COLO829 (cell line): ENCODE results near the gene OGDHL.
"Not testable (repeated sequence)": the region's sequence is repeated elsewhere in the genome, so short reads cannot be mapped to it uniquely, and the experiment has no call there.

ENCODE experiments used
- DNase-seq: peaks from one replicate; pipeline ENCODE4 v3.0.0; 2012; ENCODE audit warnings: low spot score

OGDHL gene

DNA sequence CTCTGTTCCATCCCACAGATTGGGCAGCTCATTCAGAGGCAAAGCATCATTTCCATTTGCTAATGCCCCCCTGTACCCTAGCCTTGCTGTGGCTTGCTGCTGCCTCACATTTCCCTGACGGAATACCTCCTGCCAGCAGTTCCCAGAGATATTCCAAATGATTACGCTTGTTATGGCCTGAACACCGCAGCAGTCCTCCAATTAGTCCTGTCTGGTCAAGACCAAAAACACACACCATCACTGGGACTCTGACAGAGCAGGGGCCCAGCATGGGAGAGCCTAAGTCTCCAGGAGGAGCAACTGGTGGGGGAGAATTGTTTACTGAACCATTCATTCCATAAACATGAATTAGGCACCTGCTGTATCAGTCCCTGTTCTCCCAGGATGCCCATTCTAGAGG, 6.1 kb downstream of the OGDHL start:
- DNase-seq: no peak

DNA sequence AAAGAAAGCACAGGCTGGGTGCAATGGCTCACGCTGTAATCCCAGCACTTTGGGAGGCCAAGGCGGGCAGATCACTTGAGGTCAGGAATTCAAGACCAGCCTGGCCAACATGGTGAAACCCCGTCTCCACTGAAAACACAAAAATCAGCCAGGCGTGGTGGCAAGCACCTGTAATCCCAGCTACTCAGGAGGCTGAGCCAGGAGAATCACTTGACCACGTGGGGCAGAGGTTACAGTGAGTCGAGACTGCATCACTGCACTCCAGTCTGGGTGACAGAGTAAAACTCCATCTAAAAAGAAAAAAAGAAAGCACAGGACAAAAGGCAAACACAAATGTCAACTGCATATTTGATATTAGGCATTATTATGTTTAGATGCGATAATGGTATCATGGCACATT, 7.2 kb downstream of the OGDHL start:
- not testable (repeated sequence) for DNase-seq

DNA sequence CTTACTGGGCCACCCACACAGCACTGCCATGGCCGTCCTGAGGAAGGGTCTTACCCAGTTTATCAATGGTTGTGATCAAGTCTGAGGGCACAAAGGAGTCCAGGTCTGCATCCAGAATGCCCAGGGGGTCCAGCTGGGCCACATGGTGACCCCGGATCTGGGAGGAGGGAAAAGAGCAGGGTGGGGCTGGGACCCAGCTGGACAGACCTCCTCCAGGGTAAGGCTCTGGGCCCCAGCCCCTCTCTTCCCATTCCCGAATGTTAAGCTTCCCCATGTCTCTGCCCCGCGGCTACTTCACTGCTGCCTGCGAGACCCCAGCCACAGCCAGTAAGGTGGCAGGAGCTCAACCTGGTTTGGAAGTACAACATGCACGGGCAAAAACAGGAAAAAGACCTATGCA, 9.5 kb downstream of the OGDHL start:
- no peak for DNase-seq

DNA sequence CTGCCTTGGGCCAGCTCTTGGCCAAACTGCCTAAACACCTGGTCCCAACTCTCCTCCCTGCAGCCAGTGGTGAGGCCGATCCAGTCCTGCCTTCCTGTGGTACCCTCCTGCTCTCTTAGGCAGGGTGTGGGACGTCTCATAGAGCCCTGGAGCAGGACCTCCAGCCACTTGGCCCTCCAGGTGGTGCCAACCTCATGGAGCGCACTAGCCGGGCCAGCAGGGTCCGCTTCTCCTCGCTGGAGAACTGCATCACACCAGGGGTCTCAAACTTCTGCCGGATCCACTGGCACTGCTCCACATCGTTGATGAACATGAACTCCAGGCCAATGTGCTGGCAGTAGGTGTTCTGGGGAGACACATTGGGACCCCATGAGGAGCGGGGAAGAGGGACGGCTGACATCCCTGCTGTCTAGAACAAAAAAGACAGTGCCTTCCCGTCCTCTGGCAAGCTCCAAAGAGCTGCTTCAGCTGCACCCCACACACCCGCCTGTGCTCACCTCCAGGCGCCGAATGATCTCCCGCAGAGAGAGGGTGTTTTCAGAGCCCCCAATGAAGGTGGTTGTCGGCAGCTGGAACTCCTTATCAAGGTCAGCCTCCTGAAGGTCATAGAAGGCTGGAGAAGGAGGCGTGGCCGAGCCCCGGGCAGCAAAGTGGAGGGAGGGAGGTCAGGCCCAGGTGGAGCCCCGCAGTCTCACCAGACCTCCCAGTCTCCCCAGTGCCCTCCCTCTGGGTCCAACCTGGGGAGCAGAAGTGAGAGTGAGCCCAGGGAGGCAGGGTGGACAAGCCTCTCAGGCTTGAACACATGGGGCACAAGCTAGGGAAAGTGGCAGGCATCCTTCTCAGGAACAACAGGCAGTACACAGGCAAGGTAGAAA, 10.2 kb downstream of the OGDHL start:
- DNase-seq: no peak

DNA sequence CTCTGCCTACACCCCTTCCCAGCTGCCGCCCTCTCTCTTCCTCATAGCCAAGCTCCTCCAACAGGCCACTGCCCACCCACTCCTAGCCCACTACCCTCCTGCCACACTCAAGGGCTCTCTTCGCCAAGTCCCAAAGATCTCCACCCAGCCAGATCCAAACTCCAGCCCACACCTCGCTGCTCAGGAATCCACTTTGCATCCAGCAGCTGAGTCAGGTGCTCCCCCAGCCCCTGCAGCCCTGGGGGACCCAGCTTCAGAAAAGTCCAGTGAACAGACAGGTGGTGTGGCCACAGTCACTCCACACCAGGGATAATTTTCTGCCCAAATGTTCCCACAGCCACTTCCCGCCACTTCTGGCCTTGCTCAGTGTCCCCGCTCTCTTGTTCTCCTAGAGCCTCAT, 10.9 kb downstream of the OGDHL start:
- DNase-seq: no peak

DNA sequence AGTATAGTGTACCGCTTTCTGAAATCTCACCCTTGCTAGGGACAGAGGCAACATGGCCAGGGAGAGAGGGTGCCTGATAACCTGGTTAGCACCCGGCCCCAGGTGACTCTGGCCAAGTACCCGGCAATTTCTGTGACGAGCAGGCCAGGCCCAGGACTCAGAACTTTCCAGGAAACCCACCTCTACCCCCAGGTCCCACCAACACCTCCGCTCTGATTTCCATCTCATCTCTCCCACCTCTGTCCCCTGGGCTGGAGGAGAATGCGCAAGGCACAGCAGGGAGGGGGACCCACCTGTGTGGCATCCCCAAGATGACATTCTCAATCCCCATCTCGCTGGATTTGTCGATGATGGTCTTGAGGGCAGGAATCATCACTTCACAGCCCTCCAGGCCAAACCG, 11.6 kb downstream of the OGDHL start:
- no peak for DNase-seq

DNA sequence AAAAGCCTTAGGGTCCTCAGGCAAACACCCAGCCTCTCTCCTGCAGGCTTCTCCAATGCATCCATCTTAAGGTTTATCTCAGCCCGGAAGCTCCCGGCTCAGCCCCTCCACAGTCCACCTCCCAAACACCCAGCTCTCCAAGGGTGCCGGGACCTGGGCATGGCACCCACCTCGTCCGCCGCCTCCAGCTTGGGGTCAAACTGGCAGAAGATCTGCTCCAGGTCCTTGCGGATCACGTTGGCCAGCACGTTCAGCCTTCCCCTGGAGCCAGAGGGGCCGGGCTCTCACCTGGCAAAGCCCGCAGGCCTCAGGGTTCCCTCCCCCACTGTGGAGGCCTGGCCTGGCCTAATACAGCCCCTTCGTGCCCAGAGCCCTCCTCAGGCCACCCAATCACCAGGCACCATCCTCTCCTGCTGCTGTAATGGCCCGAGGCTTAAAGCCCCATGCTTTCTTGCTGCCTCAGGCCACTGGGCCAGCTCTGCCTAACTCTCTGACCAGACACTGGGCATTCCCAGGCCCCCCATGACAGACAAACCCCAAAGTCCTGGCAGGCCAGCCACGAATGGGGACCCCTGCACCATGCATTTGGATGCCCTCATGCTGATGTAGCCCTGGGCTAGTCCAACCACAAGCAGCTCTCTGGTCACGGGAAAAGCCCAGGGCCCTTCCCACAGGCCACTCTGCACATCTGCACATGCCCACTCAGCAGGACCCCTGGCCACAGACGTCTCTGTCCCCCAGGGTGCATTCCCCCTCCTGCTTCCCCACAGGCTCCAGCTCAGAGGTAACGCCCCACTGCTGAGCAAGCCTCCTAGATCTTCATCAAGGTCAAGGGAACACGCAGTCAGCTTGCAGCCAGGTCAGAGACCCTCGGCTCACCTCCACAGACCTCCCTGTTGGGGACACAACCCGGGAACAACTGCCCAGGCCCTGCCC, 12.3 kb downstream of the OGDHL start:
- DNase-seq: no peak

DNA sequence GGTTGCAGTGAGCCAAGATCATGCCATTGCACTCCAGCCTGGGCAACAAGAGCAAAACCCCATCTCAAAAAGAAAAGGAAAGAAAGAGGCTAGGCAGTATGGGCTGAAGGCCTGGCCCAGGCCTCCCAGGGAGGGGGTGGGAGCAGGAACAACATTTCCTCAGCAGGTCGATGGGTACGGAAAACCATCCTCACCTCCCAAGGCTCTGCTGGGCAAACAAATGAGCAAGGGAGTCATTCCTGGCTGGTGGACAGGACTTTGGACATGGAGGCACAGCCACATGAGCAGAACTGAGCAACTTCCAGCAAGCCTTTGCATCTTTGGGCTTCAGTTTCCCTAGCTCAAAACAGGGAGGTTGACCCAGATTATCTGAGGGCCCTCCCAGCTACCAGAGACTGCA, 13.0 kb downstream of the OGDHL start:
- DNase-seq: no peak

DNA sequence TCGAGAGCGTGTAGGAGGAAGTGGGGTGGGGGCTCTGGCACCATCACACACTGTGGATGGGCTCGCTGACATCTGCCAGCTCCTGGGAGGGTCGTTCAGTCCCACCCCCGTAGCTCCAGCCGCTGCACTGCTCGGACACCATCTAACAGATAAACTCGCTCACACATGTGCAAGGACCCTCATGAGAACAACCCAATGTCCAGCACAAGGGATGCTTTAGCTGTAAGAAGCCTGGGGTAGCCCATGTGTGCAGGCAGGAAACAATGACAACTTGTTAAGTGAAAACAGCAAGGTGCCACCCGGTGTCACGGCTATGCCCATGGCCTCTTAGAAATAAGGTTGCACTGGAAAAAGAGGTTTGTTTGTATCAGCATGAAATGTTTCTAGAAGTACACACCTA, 14.1 kb downstream of the OGDHL start:
- no peak for DNase-seq

DNA sequence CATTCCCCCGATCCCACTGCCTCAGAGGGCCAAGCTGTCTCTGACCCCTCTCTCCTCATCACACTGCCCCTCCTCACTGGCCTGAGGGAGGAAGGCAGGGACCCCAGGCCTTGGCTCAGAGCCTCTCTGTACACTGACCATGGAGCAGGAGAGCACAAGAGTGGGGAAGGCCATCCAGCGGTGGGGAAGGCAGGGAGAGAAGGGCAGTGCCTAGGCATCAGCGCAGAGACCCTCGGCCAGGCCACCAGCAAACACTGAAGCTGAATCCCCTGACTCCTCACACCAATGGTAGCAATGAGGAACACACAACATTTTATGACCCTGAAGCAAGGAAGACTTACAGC, 14.8 kb downstream of the OGDHL start:
- DNase-seq: no peak

DNA sequence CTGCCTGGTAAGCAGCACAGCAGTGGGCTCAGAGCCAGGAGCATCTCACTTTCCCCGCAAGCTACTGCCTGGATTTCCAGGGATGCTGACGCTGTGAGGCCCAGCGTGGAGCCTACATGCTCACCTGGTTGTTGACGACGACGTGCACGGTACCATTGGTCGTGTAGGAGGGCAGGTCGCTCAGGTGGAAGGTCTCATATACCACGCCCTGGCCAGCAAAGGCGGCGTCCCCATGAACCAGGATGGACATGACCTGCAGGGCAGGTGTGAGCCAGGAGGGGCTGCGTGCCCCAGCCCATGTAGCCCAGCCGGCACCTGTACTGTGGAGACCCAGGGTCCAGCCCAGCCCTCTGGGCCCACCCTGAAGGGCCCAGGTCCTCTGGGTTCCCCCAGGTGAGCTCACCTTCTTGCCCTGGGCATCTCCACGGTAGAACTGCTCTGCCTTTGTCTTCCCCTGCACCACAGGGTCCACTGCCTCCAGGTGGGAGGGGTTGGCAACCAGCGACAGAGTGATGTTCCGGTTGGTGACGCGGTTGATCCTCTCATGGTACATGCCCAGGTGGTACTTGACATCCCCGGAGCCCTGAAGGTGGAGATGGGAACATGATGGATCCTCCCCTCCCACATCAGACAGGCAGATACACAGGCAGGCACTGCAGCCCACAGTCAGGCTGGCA, 15.4 kb downstream of the OGDHL start:
- no peak for DNase-seq

DNA sequence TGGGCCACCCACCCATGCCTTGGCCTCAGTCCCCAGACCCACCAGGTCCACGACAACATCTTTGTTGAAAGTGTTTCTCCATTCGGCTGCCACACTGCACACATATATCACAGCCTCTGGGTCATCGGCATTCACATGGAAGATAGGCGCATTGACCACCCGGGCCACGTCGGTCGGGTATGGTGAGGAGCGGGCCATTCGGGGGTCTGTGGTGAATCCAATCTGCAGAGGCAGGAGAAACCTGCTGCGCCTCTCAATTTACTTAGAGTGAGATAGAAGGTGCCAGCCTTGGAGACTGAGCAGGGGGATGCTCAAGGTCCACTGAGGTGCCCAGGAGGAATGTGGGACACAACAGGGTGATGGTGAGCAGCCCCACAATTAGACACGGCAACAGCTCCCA, 16.4 kb downstream of the OGDHL start:
- DNase-seq: no peak

DNA sequence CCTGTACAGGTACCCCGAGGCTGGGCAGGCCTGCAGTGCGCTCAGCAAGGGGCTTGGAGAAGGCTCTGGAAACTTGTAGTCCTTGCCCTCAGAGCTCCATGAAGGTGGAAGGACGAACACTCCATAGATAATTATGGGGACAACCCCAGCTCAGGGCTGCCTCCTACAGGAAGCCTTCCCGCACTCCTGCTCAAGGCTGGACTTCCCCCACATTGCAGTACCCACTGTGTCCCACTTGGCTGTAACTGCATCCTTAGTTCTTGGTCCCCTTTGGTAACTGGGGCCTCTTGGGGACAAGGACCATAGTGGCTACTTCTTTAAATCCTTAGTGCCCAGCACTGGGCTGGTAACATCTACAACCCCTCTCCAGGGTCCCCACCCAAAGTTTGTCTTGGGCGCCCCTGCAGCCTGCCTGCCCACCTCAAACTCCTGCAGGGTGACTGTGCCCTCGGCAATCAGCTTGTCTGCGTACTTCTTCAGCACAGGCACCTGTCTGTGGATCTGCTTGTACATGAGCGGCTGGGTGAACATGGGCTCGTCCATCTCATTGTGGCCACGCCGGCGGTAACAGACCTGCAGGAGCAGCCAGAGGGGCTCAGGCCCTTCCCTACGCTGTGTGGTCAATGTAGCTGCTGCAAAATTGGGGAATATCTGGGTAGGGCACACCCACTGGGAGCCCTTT, 17.1 kb downstream of the OGDHL start:
- no peak for DNase-seq

DNA sequence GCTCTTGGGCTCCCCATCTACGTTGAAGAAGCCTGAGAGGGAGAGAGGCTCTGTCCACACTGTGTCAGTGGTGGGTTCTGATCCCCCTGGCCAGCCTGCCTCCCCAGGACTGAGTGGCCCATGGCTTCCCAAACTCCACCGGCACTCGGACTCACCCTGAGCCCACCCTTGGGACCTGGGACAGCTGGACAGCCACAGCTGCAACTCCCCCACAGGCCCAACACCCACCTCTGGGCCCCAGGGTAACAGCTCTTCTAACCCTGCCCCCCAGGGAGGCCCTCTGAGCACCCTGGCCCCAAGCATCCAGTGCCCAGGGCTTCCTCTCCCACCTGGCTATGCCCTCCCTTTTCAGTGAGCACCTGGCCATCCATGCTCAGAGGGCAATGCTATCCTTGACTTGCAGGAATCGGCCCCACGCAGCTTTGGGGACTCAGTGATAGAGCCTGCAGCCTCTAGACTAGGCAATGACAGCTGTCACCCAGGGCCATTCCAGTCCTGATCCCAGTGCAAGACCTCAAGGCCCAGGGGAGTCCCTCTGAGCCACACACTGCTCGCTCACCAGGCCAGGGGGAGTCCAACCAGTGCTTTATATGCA, 17.9 kb downstream of the OGDHL start:
- no peak for DNase-seq

DNA sequence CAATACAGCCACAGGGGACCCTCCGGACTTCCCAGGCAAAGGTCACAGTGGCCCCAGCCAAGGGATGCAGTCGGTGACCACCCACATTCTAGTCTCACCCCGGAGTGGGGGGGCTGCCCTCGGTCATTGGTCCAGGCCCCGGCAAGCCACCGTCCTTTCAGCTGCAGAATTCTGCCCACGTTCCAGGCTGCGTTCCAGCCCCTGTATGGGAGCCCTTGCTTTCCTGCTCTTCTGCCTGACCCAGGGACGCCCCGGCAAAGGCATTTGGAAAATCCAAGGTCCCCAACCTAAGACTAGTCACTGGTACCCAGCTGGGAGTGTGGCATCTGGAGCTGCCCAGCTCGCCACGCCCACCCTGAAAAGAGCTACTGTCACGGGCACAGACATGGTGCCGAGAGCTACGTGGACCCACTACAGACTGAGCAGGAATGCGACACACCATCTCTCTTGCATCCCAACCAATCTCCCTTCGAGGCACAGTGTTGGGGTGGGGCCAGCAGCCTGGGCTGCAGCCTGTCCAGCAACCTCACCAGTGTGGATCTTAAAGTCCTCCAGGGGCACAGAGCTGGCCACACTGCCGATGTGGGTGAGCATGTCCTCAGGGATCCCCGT, 18.6 kb downstream of the OGDHL start:
- DNase-seq: no peak

DNA sequence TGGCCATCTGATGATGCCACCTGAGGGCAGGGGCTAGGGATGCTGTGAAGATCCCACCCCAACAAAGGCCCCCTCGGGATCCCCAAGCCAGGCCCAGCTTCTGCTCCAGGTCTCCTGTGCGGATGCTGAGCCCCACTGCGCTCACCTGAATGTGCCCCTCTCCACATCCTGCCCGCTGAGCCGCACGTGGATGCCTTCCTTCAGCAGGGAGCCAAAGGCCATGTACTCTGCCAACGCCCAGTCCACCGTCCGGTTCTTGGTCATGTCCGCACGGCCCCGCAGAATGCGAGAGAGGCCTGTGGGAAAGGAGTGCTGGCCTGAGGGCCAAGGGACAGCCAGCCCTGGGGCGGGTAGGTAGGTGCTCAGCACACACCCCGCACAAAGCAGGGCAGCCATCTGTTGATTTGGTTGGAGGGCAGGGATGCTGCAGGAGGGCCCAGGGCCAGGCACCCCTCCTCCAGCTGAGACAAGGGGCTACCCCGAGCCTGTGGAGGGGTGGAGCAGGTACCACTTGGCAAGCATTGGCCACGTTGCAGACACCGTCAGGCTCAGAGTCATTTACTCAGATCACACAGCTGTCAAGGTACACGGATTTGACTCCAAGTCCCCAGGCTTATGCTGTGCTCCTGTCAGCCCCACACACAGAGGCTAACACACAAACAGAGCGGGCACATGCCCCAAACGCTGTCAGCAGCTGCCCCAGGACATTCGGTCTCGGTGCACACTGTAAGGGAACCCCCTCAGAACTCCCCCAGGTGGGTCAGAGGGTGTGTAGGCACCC, 19.2 kb downstream of the OGDHL start:
- no peak for DNase-seq

DNA sequence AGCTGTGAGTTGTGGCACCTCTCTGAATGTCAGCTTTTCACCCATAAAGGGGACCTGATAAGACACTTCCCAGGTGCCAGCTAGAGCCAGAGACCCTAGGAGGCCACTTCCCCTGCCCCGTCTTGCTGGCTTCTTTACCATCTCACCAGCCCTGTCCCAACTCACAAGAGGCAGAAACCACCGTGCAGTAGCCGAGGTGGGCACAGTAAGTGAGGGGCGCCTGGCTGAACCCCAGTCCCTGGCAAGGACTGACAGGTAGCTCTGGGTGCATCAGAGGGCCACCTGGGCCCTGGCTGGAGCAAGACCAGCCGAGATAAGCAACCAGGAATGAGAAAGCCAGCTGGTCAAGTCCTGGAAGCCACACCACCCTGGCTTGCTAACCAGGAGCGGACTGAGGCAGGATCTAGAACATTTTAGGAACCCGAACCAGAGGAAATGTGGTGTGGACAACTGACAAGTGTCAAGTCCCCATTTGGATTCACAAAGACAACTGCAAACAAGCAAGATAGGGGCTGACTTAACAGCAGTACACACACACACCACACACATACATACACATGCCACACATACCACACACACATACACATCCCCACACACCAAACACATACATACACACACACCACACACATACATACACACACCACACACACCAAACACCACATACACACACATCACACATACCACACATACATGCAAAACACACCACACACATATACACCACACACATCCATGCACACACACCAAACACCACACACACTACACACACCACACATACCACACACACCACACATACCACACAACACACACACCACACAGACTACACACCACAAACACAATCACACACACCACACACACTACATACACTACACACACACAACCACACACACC, 20.8 kb downstream of the OGDHL start:
- DNase-seq: peak; percentile 1

DNA sequence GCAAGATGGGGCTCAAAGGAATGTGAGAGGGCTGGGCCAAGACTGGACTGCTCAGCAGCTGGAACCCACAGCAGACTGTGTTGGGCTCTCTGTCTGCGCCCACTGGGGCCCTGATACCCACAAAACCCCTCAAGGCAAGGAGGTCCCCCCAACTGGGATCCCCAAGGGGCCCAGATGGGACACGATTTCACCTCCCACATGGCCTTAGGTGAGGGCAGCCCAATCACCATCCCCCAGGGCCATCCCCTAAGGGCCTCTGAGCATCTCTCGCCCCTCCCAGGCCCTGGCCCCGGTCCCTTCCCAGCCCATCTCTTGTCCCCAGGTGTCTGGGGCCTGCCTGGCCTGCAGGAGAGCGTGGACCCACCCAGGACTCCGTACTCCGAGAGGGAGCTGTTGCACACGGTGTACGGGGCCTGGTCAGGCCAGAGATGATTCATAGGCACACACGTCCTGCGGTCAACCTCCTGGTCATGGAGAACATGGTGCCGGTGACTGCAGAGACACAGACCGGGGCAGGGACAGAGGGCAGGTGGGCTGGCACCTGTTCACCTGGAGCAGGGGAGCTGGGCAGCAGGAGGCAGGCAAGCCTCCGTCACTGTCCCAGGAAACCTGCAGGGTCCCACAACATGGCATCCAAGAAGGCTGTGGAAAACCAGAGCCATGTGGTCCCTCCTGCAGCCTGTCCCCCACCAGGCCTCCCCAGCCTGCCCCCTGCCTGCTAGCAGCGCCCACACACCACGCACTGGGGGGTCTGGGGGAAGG, 21.6 kb downstream of the OGDHL start:
- DNase-seq: no peak

DNA sequence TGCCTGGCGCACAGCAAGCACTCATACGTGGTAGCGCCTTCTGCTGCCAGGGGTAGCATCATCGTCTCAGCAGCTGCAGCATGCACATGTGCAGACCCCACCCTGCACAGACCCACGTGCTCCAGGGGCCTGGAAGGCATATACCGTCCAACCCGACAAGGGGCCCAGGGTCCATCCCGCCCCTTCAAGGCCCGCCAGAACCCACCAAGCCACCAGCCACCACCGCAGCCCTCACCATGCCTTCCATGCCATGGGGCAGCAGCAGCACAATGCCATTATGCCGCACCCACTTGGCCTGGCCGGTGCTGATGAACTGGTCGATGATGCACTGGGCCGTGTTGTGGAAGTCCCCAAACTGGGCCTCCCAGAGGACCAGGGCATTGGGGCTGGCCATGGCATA, 22.7 kb downstream of the OGDHL start:
- no peak for DNase-seq
